PC-3 (cell line): Measurements from ENCODE around the gene OR13G1. TPM values are rescaled to one million over a fixed set of nuclear protein-coding genes. Genes with fewer than 3 reads are reported as not detected.

ENCODE experiments used
- ATAC-seq: fragments of 200-7000 bp; cut with Tn5 transposase; 2 replicates; pipeline ENCODE4 v1.9.1; 2020; ENCODE audit warnings: mild to moderate bottlenecking, moderate library complexity
- BruUV-seq: library from RNA; stranded (reverse); fragments of 400-500 nt; replicated peaks from 2 replicates; lab custom pipeline; 2021; lab: Mats Ljungman, UMichigan
- CTCF ChIA-PET: fragments of 300-600 bp; sonication (Branson Sonifier 250); formaldehyde crosslinking; loops from one replicate; lab custom pipeline; 2022; ENCODE audit warnings: antibody characterized with exemption; lab: Charles Lee
- POLR2A ChIA-PET: fragments of 300-600 bp; sonication (Branson Sonifier 250); formaldehyde crosslinking; loops from one replicate; lab custom pipeline; 2022; ENCODE audit warnings: antibody characterized with exemption; ENCODE audit not compliant: unreplicated experiment; lab: Charles Lee
- DNase-seq: peaks from one replicate; pipeline ENCODE4 v3.0.0-alpha.2; 2015
- H2AFZ ChIP-seq: fragments of 300-600 bp; sonication (generic); 2 replicates; pipeline ENCODE4 v1.6.0; 2016; ENCODE audit warnings: antibody characterized with exemption, low read length
- H3F3A ChIP-seq: fragments of 300-600 bp; sonication (generic); one replicate; pipeline ENCODE4 v1.6.0; 2017; ENCODE audit warnings: antibody characterized with exemption, low read length, control low read depth, mild to moderate bottlenecking; ENCODE audit not compliant: unreplicated experiment
- H3K27ac ChIP-seq: fragments of 300-600 bp; sonication (generic); 2 replicates; pipeline ENCODE4 v1.5.1; 2016; ENCODE audit warnings: mild to moderate bottlenecking, low read length
- H3K27me3 ChIP-seq: fragments of 300-600 bp; sonication (generic); 2 replicates; pipeline ENCODE4 v1.6.1; 2016; ENCODE audit warnings: low read length, mixed read lengths
- H3K36me3 ChIP-seq: fragments of 300-600 bp; sonication (generic); 2 replicates; pipeline ENCODE4 v1.6.1; 2016; ENCODE audit warnings: low read depth, mixed run types, low read length, mixed read lengths
- H3K4me1 ChIP-seq: fragments of 300-600 bp; sonication (generic); 2 replicates; pipeline ENCODE4 v1.5.1; 2016; ENCODE audit warnings: low read length; ENCODE audit not compliant: insufficient read depth
- H3K4me2 ChIP-seq: fragments of 300-600 bp; sonication (generic); 2 replicates; pipeline ENCODE4 v1.6.0; 2016; ENCODE audit warnings: low read length
- H3K4me3 ChIP-seq: fragments of 300-600 bp; sonication (generic); 2 replicates; pipeline ENCODE4 v1.5.1; 2016; ENCODE audit warnings: mild to moderate bottlenecking, low read length, mixed read lengths
- H3K79me2 ChIP-seq: fragments of 300-600 bp; sonication (generic); 2 replicates; pipeline ENCODE4 v1.6.1; 2017; ENCODE audit warnings: low read length, mixed read lengths
- H3K9ac ChIP-seq: fragments of 300-600 bp; sonication (generic); 2 replicates; pipeline ENCODE4 v1.6.0; 2016; ENCODE audit warnings: mild to moderate bottlenecking, low read length
- H3K9me2 ChIP-seq: fragments of 300-600 bp; sonication (generic); replicated peaks from 2 replicates; pipeline ENCODE4 v1.6.1; 2016; ENCODE audit warnings: mixed run types, low read length, mixed read lengths
- H3K9me3 ChIP-seq: fragments of 300-600 bp; sonication (generic); 2 replicates; pipeline ENCODE4 v1.6.1; 2016; ENCODE audit warnings: low read length, mixed read lengths
- H4K20me1 ChIP-seq: fragments of 300-600 bp; sonication (generic); 2 replicates; pipeline ENCODE4 v1.6.1; 2016; ENCODE audit warnings: low read length, mixed read lengths
- CTCF ChIP-seq: fragments of 300-600 bp; sonication (generic); conservative IDR thresholded peaks from 2 replicates; pipeline ENCODE4 v1.5.1; 2017; ENCODE audit warnings: antibody characterized with exemption, low read depth, mild to moderate bottlenecking, low read length
- EZH2 ChIP-seq: fragments of 300-600 bp; sonication (generic); IDR thresholded peaks from one replicate; pipeline ENCODE4 v1.6.1; 2017; ENCODE audit warnings: antibody characterized with exemption, mild to moderate bottlenecking, low read length; ENCODE audit not compliant: unreplicated experiment
- EZH2phosphoT487 ChIP-seq: fragments of 300-600 bp; sonication (generic); IDR thresholded peaks from 2 replicates; pipeline ENCODE4 v1.6.1; 2018; ENCODE audit warnings: mild to moderate bottlenecking, antibody characterized with exemption, low read length, borderline replicate concordance
- intact Hi-C: fragments of 100-400 bp; cut with micrococcal nuclease; formaldehyde crosslinking; loops from 2 replicates; pipeline ENCODE4 v1.9.0; 2023
- total RNA-seq: library from RNA; depleted of rRNA; stranded (reverse); fragments of >200 nt; gene quantifications from 2 replicates; pipeline ENCODE4 v1.2.3, GENCODE V29; 2014

OR13G1 gene
- total RNA-seq, 1 experiment from 2014 or later, result not detected

- Histone ChIP-seq H3K4me2 (no peak overlapping the region), H3K9ac (no peak overlapping the region), H3K27ac (no peak overlapping the region), H3K4me3 (no peak overlapping the region), H3K79me2 (no peaks in the 10 kb centered on the region), H3F3A (no peaks in the 10 kb centered on the region), H3K4me1 (peaks cover 9% of the 10 kb centered on the region), H3K9me3 (no peaks in the 10 kb centered on the region), H4K20me1 (no peaks in the 10 kb centered on the region), H3K9me2 (no peaks in the 10 kb centered on the region), H2AFZ (no peak overlapping the region), H3K36me3 (no peaks in the 10 kb centered on the region), H3K27me3 (no peaks in the 10 kb centered on the region)
- ChIA-PET POLR2A (no interaction called here), CTCF (no interaction called here)
- no TSS peak for BruUV-seq
- ATAC-seq (no peak), DNase-seq (no peak)
- TF ChIP-seq CTCF (no peak), EZH2 (no peak), EZH2phosphoT487 (no peak)
- intact Hi-C loops, result no loop called here
These were observed 32.7 kb downstream of the OR13G1 start for GRCh38 chr1:247646867-247647266.

- Histone ChIP-seq H3K4me3 (no peak overlapping the region), H3K27ac (no peak overlapping the region), H3K27me3 (no peaks in the 10 kb centered on the region), H2AFZ (no peak overlapping the region), H3K9me2 (no peaks in the 10 kb centered on the region), H3F3A (no peaks in the 10 kb centered on the region), H3K9ac (no peak overlapping the region), H3K4me1 (peaks cover 29% of the 10 kb centered on the region), H4K20me1 (no peaks in the 10 kb centered on the region), H3K9me3 (no peaks in the 10 kb centered on the region), H3K4me2 (no peak overlapping the region), H3K79me2 (no peaks in the 10 kb centered on the region), H3K36me3 (no peaks in the 10 kb centered on the region)
- ATAC-seq (no peak), DNase-seq (no peak)
- TF ChIP-seq EZH2, result no peak
- intact Hi-C loops, result no loop called here
- ChIA-PET POLR2A (no interaction called here), CTCF (no interaction called here)
- BruUV-seq, result no TSS peak
These were observed 36.8 kb downstream of the OR13G1 start for GRCh38 chr1:247642742-247643141.

GRCh38 chr1:247639381-247639981 lies 40.1 kb downstream of the OR13G1 start:
- Histone ChIP-seq H3K4me1 (peaks cover 26% of the 10 kb centered on the region), H3K9me2 (no peaks in the 10 kb centered on the region), H3K9me3 (no peaks in the 10 kb centered on the region), H3K27me3 (peaks cover 9% of the 10 kb centered on the region; the same call in 1 of the 2 replicates), H3F3A (no peaks in the 10 kb centered on the region), H3K27ac (peak overlapping the region; percentile 86), H2AFZ (peak overlapping the region; percentile 94), H3K79me2 (no peaks in the 10 kb centered on the region), H3K4me2 (peak overlapping the region; percentile 88), H4K20me1 (no peaks in the 10 kb centered on the region), H3K4me3 (peak overlapping the region; percentile 69), H3K9ac (peak overlapping the region; percentile 79), H3K36me3 (no peaks in the 10 kb centered on the region)
- DNase-seq (peak; percentile 96), ATAC-seq (peak; percentile 99)
- ChIA-PET POLR2A (no interaction called here), CTCF (interaction anchor here (0.5 kb wide), 1 partner anchor 219 kb away, joined by 5 read pairs; no protein-coding TSS in a partner anchor)
- TF ChIP-seq CTCF (no peak), EZH2phosphoT487 (no peak), EZH2 (no peak)
- TSS peak; percentile 71 for BruUV-seq
- intact Hi-C loops, result loop anchor here (1.0 kb wide), 2 partner anchors 63 to 110 kb away; no protein-coding TSS in a partner anchor
